Tibial nerve (tissue), 4 donors: ENCODE measurements around the gene DPEP2NB. TPM values are rescaled to one million over a fixed set of nuclear protein-coding genes. Genes with fewer than 3 reads are reported as not detected.
"Not testable (repeated sequence)": the region's sequence is repeated elsewhere in the genome, so short reads cannot be mapped to it uniquely, and the experiment has no call there.

Experiments used
- DNase-seq, 2 donors: peaks; one replicate each; pipeline ENCODE4 v3.0.0-alpha.2; 2019; ENCODE audit warnings: low spot score in 2 of 2
- H3K27ac ChIP-seq, 4 donors: fragments of 200-600 bp; sonication (generic) in 3 of 4; one replicate each; pipeline ENCODE4 v1.5.1; 2017 to 2019; ENCODE audit warnings: mild to moderate bottlenecking in 1 of 4
- H3K27me3 ChIP-seq, 2 donors: fragments of 200-600 bp; sonication (generic) in 1 of 2; one replicate each; pipeline versions ENCODE4 v1.5.1 to v1.6.0; 2017 to 2019
- H3K36me3 ChIP-seq, 3 donors: fragments of 200-600 bp; sonication (generic); one replicate each; pipeline ENCODE4 v1.5.1; 2018 to 2019
- H3K4me1 ChIP-seq, 4 donors: fragments of 200-600 bp; sonication (generic) in 3 of 4; one replicate each; pipeline ENCODE4 v1.5.1; 2017 to 2019
- H3K4me3 ChIP-seq, 4 donors: fragments of 200-600 bp; sonication (generic) in 3 of 4; one replicate each; pipeline ENCODE4 v1.5.1; 2017 to 2019; ENCODE audit warnings: mild to moderate bottlenecking in 1 of 4, moderate library complexity in 1 of 4
- H3K9me3 ChIP-seq, 4 donors: fragments of 200-600 bp; sonication (generic) in 3 of 4; one replicate each; pipeline ENCODE4 v1.5.1; 2017 to 2019
- EP300 ChIP-seq, 2 donors: sonication (generic); formaldehyde crosslinking; IDR thresholded peaks; one replicate each; pipeline ENCODE4 v1.6.1; 2017; ENCODE audit warnings: antibody characterized with exemption in 2 of 2, mild to moderate bottlenecking in 1 of 2
- POLR2A ChIP-seq, 2 donors: fragments of 450-650 bp; IDR thresholded peaks; one replicate each; pipeline ENCODE4 v1.6.1; 2017; ENCODE audit warnings: antibody characterized with exemption in 2 of 2, mild to moderate bottlenecking in 2 of 2, moderate library complexity in 2 of 2
- WGBS, 2 donors: methylation state at CpG; one replicate each; pipeline ENCODE4 v1.1.5; 2018; 5-methylcytosine and 5-hydroxymethylcytosine counted together
- total RNA-seq, 4 donors: library from RNA; depleted of rRNA; stranded (reverse); fragments of >200 nt; gene quantifications; one replicate each; pipeline ENCODE4 v1.1.0, GENCODE V29; 2016
- TF ChIP-seq, protein P1 (sequence below), 5 experiments: fragments of 200-600 bp in 3 of 5; fragments of 450-650 bp in 2 of 5; sonication (generic) in 3 of 5; IDR thresholded peaks; one replicate each; pipeline ENCODE4 v1.5.1; 2016 to 2019; ENCODE audit warnings: antibody characterized with exemption in 5 of 5, mild to moderate bottlenecking in 3 of 5, moderate library complexity in 2 of 5

The DPEP2NB gene
- total RNA-seq, 4 donors from 2014 or later: not detected

DNA sequence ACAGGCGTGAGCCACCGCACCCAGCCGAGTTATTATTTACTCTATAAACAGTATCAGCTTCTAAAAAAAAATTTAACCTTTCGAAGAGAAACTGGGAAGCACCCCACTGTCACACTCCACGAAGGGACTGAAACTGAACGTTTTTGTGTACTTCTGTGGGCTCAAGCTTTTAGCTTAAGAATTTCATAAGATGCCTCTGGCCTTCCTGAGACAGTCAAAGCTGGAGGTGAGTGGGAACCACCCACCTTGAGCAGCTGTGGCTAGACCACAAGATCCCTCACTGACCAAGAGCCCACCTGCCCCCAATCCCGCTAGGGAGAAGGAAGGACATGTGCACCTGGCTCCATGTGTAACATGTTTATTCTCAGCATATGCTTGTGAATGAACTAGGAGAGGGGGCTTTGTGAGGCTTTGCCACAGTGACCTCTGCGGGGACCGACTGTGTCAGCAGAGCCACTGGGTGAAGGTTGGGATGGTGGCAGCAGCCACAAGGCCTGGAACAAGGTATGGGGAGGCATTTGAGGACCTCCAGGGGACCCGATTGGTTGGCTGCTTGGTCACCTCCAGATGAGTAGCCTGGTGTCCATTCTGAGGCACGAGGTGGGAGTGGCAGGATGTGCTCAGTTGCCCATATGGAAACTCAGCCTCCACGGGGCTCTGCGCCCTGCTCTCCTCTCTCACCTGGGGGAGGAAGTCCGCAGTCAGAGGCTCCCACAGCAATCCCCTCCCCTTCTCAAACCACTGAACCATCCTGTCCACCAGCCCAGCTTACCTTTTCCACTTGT, 40.2 kb downstream of the DPEP2NB start:
- DNase-seq: no peak
- no peaks in the 10 kb centered on the region for H3K4me1 ChIP-seq
- H3K36me3 ChIP-seq: no peaks in the 10 kb centered on the region
- no peaks in the 10 kb centered on the region for H3K9me3 ChIP-seq
- TF ChIP-seq EP300 (IDR thresholded peaks at IDR 0.05) (no peak), POLR2A (IDR thresholded peaks at IDR 0.05) (no peak)
- TF ChIP-seq, protein P1, sequence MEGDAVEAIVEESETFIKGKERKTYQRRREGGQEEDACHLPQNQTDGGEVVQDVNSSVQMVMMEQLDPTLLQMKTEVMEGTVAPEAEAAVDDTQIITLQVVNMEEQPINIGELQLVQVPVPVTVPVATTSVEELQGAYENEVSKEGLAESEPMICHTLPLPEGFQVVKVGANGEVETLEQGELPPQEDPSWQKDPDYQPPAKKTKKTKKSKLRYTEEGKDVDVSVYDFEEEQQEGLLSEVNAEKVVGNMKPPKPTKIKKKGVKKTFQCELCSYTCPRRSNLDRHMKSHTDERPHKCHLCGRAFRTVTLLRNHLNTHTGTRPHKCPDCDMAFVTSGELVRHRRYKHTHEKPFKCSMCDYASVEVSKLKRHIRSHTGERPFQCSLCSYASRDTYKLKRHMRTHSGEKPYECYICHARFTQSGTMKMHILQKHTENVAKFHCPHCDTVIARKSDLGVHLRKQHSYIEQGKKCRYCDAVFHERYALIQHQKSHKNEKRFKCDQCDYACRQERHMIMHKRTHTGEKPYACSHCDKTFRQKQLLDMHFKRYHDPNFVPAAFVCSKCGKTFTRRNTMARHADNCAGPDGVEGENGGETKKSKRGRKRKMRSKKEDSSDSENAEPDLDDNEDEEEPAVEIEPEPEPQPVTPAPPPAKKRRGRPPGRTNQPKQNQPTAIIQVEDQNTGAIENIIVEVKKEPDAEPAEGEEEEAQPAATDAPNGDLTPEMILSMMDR (IDR thresholded peaks at IDR 0.05): no peak
- WGBS, 2 donors: 71 to 73% methylated on average over 11 to 12 of the region's 14 CpGs
- no peak overlapping the region for H3K27ac ChIP-seq
- H3K4me3 ChIP-seq: no peak overlapping the region
- H3K27me3 ChIP-seq: peaks cover 0 to 7% of the 10 kb centered on the region in 2 donors

DNA sequence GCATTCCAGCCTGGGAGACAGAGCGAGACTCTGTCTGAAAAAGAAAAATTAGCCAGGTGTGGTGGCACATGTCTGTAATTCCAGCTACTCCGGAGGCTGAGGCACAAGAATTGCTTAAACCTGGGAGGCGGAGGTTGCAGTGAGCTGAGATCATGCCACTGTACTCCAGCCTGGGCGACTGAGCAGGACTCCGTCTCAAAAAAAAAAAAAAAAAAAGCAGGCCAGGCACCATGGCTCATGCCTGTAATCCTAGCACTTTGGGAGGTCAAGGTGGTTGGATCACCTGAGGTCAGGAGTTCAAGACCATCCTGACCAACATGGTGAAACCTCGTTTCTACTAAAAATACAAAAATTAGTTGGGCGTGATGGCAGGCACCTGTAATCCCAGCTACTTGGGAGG, 43.4 kb downstream of the DPEP2NB start:
- not testable (repeated sequence) for H3K27me3 ChIP-seq, H3K9me3 ChIP-seq, H3K36me3 ChIP-seq, DNase-seq, H3K4me3 ChIP-seq, H3K27ac ChIP-seq, H3K4me1 ChIP-seq
- WGBS, 2 donors: 91 to 92% methylated on average over 7 of the region's 7 CpGs

DNA sequence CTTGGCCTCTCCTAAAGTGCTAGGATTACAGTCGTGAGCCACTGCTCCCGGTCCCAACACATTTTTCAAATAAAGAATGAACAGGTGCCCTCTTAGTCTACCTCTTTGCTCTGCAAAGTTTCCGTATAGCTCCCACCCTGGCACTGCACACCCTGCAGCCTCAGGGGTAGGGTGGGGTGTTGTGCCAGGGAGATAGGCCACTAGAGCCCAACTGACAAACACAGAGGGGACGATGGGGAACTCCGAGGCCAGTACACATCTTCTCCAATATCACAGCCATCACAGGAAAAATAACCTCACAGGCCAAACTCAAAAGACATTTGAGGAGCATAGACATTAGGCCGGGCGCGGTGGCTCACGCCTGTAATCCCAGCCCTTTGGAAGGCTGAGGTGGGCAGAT, 44.6 kb downstream of the DPEP2NB start:
- Histone ChIP-seq H3K4me3 (no peak overlapping the region), H3K4me1 (peaks cover 0 to 19% (median 14%) of the 10 kb centered on the region in 4 donors), H3K27me3 (no peaks in the 10 kb centered on the region), H3K27ac (no peak overlapping the region), H3K36me3 (no peaks in the 10 kb centered on the region), H3K9me3 (no peaks in the 10 kb centered on the region)
- 90 to 91% methylated on average over 9 of the region's 9 CpGs for WGBS, 2 donors
- DNase-seq: no peak
- TF ChIP-seq, protein P1 (IDR thresholded peaks at IDR 0.05): no peak
- no peak for TF ChIP-seq EP300 (IDR thresholded peaks at IDR 0.05)
- TF ChIP-seq POLR2A (IDR thresholded peaks at IDR 0.05): no peak

DNA sequence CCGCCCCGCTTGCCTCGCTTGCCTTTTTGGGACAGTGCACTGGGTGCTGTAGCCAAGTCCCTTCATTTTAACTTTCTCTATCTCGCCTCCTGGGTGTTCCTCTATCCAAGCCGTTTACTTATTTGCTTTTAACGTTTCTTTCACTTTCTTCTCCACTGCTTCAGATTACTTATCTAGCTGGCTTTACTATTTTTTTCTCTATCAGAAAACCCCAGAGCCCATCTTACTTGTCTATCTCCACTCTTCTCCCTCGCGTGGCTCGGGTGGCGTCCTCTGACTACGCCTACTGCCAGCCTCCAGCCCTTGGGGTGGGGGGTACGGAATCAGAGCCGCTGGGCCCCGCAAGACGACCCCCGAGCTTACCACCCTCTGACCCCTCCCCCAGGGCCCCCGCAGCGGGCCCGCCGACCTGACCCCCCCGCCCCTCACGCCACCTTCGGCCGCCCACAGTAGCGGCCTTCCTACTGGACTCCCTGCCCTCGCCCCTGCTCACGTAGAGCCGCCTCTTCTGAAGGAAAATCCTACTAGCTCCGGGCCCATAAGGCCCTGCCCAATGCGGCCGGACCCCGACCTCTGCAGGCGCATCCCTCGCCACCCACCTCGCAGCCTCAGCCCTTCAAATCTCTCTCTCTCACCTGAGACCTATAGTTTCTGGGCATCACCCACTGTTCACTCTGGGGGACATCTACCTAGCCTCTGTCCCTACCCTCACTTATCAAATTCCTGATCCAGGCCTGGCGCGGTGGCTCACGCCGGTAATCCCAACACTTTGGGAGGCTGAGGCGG, 46.3 kb downstream of the DPEP2NB start:
- no peak for DNase-seq

DNA sequence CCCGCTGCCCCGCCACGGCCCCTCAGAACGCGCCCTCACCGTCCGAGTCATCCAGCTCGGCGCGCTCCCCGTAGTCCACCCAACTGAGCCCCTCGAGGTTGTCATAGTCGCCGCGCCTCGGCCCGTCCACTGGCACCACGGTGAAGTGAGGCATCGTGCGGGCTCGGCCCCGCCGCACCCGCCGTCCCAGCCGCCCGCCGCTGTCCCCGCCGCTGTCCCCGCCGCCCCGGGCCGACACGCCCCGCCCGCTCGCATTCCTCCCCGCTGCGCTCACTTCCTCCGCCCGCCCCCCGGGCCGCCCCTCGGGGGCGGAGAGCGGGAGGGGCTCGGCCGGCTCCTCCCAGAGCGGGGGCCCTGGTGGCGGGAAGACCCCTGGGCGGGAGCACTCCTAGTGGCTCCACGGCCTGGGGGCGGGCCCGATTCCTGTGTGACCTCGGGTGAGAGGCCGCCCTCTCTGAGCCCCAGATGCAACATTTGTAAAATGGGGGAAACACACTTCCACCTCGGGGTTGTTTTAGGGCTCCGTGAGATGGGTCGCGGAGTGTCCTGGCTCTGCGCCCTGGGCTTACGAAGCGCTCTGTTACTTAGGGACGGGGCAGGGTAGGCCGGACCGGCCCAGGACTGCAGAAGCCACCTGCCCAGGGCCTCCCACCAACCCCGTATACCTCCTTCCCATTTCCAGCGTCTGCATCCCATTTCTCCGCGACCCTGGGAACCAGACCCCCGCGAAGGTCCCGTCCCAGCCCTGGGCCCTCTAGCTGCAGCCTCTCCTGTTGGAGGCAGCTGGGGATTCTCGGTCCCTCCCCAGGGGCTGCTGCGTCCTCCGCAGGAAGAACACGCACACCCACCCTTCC, 47.1 kb downstream of the DPEP2NB start, which contains the start of gene SLC12A4:
TSS of gene SLC12A4 (minus strand) at position 238 of the 854 bp plus-strand sequence. CDS start at position 154, 84 bp downstream.
- Histone ChIP-seq H3K27ac (peak within 1 kb of the TSS; percentile 89 to 99 (median 96)), H3K27me3 (no peaks in the 10 kb centered on the region), H3K9me3 (no peaks in the 10 kb centered on the region), H3K4me3 (peak within 1 kb of the TSS; percentile 80 to 100 (median 92)), H3K4me1 (peaks cover 0 to 44% (median 35%) of the 10 kb centered on the region in 4 donors), H3K36me3 (no peaks in the 10 kb centered on the region)
- 1 to 4% methylated on average over 33 to 44 of the region's 78 CpGs for WGBS, 2 donors
- TF ChIP-seq, protein P1 (IDR thresholded peaks at IDR 0.05): peak in 2 of 5 experiments; percentile 28 to 39
- TF ChIP-seq POLR2A (IDR thresholded peaks at IDR 0.05) (peak; percentile 79 to 96), EP300 (IDR thresholded peaks at IDR 0.05) (peak in 1 of 2 donors; percentile 85)
- peak; percentile 65 to 75 for DNase-seq

More for the DNA sequence above, 46.3 kb downstream of the DPEP2NB start:
- no peaks in the 10 kb centered on the region for H3K36me3 ChIP-seq
- H3K27ac ChIP-seq: peak overlapping the region; percentile 89 to 99 (median 96)
- peak overlapping the region; percentile 80 to 100 (median 92) for H3K4me3 ChIP-seq
- H3K4me1 ChIP-seq: peaks cover 0 to 36% (median 27%) of the 10 kb centered on the region in 4 donors
- no peaks in the 10 kb centered on the region for H3K9me3 ChIP-seq
- TF ChIP-seq, protein P1 (IDR thresholded peaks at IDR 0.05): no peak
- TF ChIP-seq EP300 (IDR thresholded peaks at IDR 0.05) (no peak), POLR2A (IDR thresholded peaks at IDR 0.05) (no peak)
- no peaks in the 10 kb centered on the region for H3K27me3 ChIP-seq
- WGBS, 2 donors: 37 to 38% methylated on average over 38 to 40 of the region's 40 CpGs
